GM12878 (cell line): Measurements from ENCODE around the gene IRF8. TPM values are rescaled to one million over a fixed set of nuclear protein-coding genes. Genes with fewer than 3 reads are reported as not detected.

ENCODE experiments used
- ATAC-seq: fragments of 200-7000 bp; cut with Tn5 transposase; 3 replicates; pipeline ENCODE4 v1.9.1; 2020; ENCODE audit warnings: mild to moderate bottlenecking, moderate library complexity
- BruUV-seq: library from RNA; stranded (reverse); fragments of 400-500 nt; replicated peaks from 2 replicates; lab custom pipeline; 2021; lab: Mats Ljungman, UMichigan
- CTCF ChIA-PET: fragments of 300-600 bp; sonication (Branson Sonifier 250); formaldehyde crosslinking; extraction: SDS; loops from one replicate; lab custom pipeline; 2021; ENCODE audit warnings: inconsistent platforms; lab: Yijun Ruan, JAX
- POLR2A ChIA-PET: fragments of 350-600 bp; formaldehyde crosslinking; extraction: SDS; loops from one replicate; lab custom pipeline; 2021; ENCODE audit warnings: inconsistent platforms; lab: Charles Lee
- RAD21 ChIA-PET: fragments of 300-600 bp; sonication (Branson Sonifier 250); formaldehyde crosslinking; loops from one replicate; lab custom pipeline; 2023; ENCODE audit warnings: antibody characterized with exemption; ENCODE audit not compliant: unreplicated experiment; lab: Charles Lee
- SMC1A ChIA-PET: fragments of 300-600 bp; sonication (Branson Sonifier 250); formaldehyde crosslinking; loops from one replicate; lab custom pipeline; 2023; ENCODE audit not compliant: unreplicated experiment, uncharacterized antibody; lab: Charles Lee
- DNase-seq: peaks from one replicate; pipeline ENCODE4 v3.0.0-alpha.2; 2011; ENCODE audit warnings: low read depth, low spot score
- FAIRE-seq: peaks from 3 replicates; lab custom pipeline; 2011; peaks lifted over from hg19 to GRCh38; lab: Jason Lieb, UNC
- H2AFZ ChIP-seq: 2 replicates; pipeline ENCODE4 v1.6.0; 2011; ENCODE audit warnings: low read depth, low read length, control low read depth; ENCODE audit not compliant: control insufficient read depth
- H3K27ac ChIP-seq: 2 replicates; pipeline ENCODE4 v1.5.1; 2011; ENCODE audit warnings: control low read depth; ENCODE audit not compliant: control insufficient read depth, insufficient read depth
- H3K27me3 ChIP-seq, 2 experiments: replicated peaks in 1 of 2; 2 replicates each; pipeline versions ENCODE4 v1.6.0 to v1.6.1; 2011; ENCODE audit warnings: low read length in 1 of 2; ENCODE audit not compliant: control insufficient read depth in 2 of 2, insufficient read depth in 2 of 2
- H3K36me3 ChIP-seq, 2 experiments: 2 replicates each; pipeline ENCODE4 v1.5.1; 2011; ENCODE audit warnings: low read length in 1 of 2; ENCODE audit not compliant: control insufficient read depth in 2 of 2, insufficient read depth in 2 of 2
- H3K4me1 ChIP-seq: 2 replicates; pipeline ENCODE4 v1.6.1; 2011; ENCODE audit warnings: mild to moderate bottlenecking, low read length, moderate library complexity, mixed read lengths; ENCODE audit not compliant: control insufficient read depth, insufficient read depth
- H3K4me2 ChIP-seq: 2 replicates; pipeline ENCODE4 v1.6.0; 2011; ENCODE audit warnings: control low read depth; ENCODE audit not compliant: control insufficient read depth, insufficient read depth
- H3K4me3 ChIP-seq: fragments of 200-600 bp; sonication (generic); 2 replicates; pipeline ENCODE4 v1.5.1; 2016
- H3K79me2 ChIP-seq: 2 replicates; pipeline ENCODE4 v1.6.0; 2011; ENCODE audit warnings: low read length; ENCODE audit not compliant: control insufficient read depth, insufficient read depth
- H3K9ac ChIP-seq: 2 replicates; pipeline ENCODE4 v1.8.0; 2011; ENCODE audit warnings: low read length, control low read depth, mixed read lengths; ENCODE audit not compliant: control insufficient read depth, insufficient read depth
- H3K9me3 ChIP-seq: replicated peaks from 3 replicates; pipeline ENCODE4 v1.5.1; 2011; ENCODE audit warnings: mild to moderate bottlenecking, low read length; ENCODE audit not compliant: control insufficient read depth, insufficient read depth
- H4K20me1 ChIP-seq: 2 replicates; pipeline ENCODE4 v1.6.0; 2011; ENCODE audit not compliant: control insufficient read depth, insufficient read depth
- CEBPB ChIP-seq, 2 experiments: fragments of 150-350 bp in 1 of 2; IDR thresholded peaks; 2 replicates each; pipeline ENCODE4 v1.6.1; 2012 to 2014; ENCODE audit warnings: low read depth in 2 of 2, low read length in 2 of 2, borderline replicate concordance in 1 of 2, inconsistent platforms in 1 of 2
- FOS ChIP-seq: IDR thresholded peaks from 3 replicates; pipeline ENCODE4 v1.6.1; 2011; ENCODE audit warnings: borderline replicate concordance; ENCODE audit not compliant: insufficient read length; ENCODE audit errors: extremely low read depth
- KLF5 ChIP-seq: fragments of 450-650 bp; IDR thresholded peaks from 2 replicates; pipeline ENCODE4 v1.6.1; 2014; ENCODE audit warnings: mild to moderate bottlenecking; ENCODE audit not compliant: partially characterized antibody
- MEF2A ChIP-seq: IDR thresholded peaks from 2 replicates; pipeline ENCODE4 v1.6.1; 2011; ENCODE audit warnings: low read depth, mild to moderate bottlenecking, low read length, moderate library complexity; ENCODE audit not compliant: insufficient read depth
- PML ChIP-seq: IDR thresholded peaks from 2 replicates; pipeline ENCODE4 v1.6.1; 2012; ENCODE audit warnings: low read length, inconsistent platforms
- POLR2AphosphoS2 ChIP-seq: IDR thresholded peaks from 2 replicates; pipeline ENCODE4 v1.6.1; 2011; ENCODE audit warnings: low read depth, mild to moderate bottlenecking, low read length, improper control_type of control experiment, moderate library complexity
- SIX5 ChIP-seq: IDR thresholded peaks from 2 replicates; pipeline ENCODE4 v1.6.1; 2011; ENCODE audit warnings: mild to moderate bottlenecking, low read depth, low read length, moderate library complexity; ENCODE audit not compliant: severe bottlenecking
- SREBF1 ChIP-seq: IDR thresholded peaks from 2 replicates; pipeline ENCODE4 v1.6.1; 2012; ENCODE audit warnings: mild to moderate bottlenecking, low read length
- TCF12 ChIP-seq: IDR thresholded peaks from 2 replicates; pipeline ENCODE4 v1.6.1; 2011; ENCODE audit warnings: low read depth, mild to moderate bottlenecking, low read length
- ZSCAN29 ChIP-seq: fragments of 450-650 bp; IDR thresholded peaks from 2 replicates; pipeline ENCODE4 v1.6.1; 2017; ENCODE audit warnings: mild to moderate bottlenecking, moderate library complexity
- WGBS: methylation state at CpG from one replicate; pipeline ENCODE4 v1.1.6; 2016; ENCODE audit warnings: low lambda C conversion rate; ENCODE audit not compliant: insufficient replicate concordance, insufficient coverage; ENCODE audit errors: missing lambda C conversion rate; 5-methylcytosine and 5-hydroxymethylcytosine counted together
- in situ Hi-C: fragments of 300-500 bp; cut with MboI; formaldehyde crosslinking; loops from 9 replicates; pipeline ENCODE4 v1.14.3; 2018; ENCODE audit warnings: mixed read lengths
- intact Hi-C: fragments of 100-400 bp; cut with micrococcal nuclease; formaldehyde crosslinking; loops from one replicate; pipeline ENCODE4 v1.14.2; 2022; ENCODE audit not compliant: unreplicated experiment
- polyA plus RNA-seq, 11 experiments: library from polyadenylated mRNA; depleted of rRNA in 4 of 11; unstranded in 6 of 11; stranded (reverse) in 5 of 11; fragments of >200 nt; fragmentation: Nextera tagmentation in 4 of 11; fragmentation: Illumina TruSeq in 1 of 11; extraction: Ambion mirVana in 4 of 11; extraction: Trizol in 1 of 11; gene quantifications; 1 replicate in 1 of 11; 2 replicates in 10 of 11; pipeline versions ENCODE4 v1.2.1 to v1.2.3, GENCODE V29; 2011 to 2016; ENCODE audit warnings: inconsistent platforms in 2 of 11, missing spikeins in 2 of 11, low read depth in 1 of 11
- total RNA-seq, 4 experiments: library from RNA; depleted of rRNA in 3 of 4; stranded (reverse); fragments of >200 nt in 3 of 4; fragmentation: Illumina TruSeq in 1 of 4; extraction: Trizol in 1 of 4; gene quantifications; 2 replicates each; pipeline versions ENCODE4 v1.2.1 to v1.2.3, GENCODE V29; 2013 to 2021
- TF ChIP-seq, protein P1 (sequence below): fragments of 450-650 bp; IDR thresholded peaks from 2 replicates; pipeline ENCODE4 v1.6.1; 2014; ENCODE audit warnings: mild to moderate bottlenecking
- TF ChIP-seq, protein P2 (sequence below): IDR thresholded peaks from 2 replicates; pipeline ENCODE4 v1.6.1; 2011; ENCODE audit warnings: borderline replicate concordance, low read depth, mild to moderate bottlenecking, moderate library complexity, low read length; ENCODE audit not compliant: insufficient read depth, poor library complexity, severe bottlenecking
- TF ChIP-seq, protein P3 (sequence below): IDR thresholded peaks from 2 replicates; pipeline ENCODE4 v1.6.1; 2011; ENCODE audit warnings: mild to moderate bottlenecking, low read depth, low read length, moderate library complexity; ENCODE audit not compliant: insufficient replicate concordance
- TF ChIP-seq, protein P4 (sequence below): fragments of 450-650 bp; IDR thresholded peaks from 2 replicates; pipeline ENCODE4 v1.6.1; 2017; ENCODE audit warnings: mild to moderate bottlenecking
- TF ChIP-seq, protein P5 (sequence below): IDR thresholded peaks from 2 replicates; pipeline ENCODE4 v1.6.1; 2012; ENCODE audit warnings: low read length, inconsistent platforms

IRF8 gene
- total and polyA plus RNA-seq, 10 of the 15 experiments (the other 5 are each of a cell fraction or from before 2014, with no cell fraction given): 17.1 to 237 (median 172) TPM

DNA sequence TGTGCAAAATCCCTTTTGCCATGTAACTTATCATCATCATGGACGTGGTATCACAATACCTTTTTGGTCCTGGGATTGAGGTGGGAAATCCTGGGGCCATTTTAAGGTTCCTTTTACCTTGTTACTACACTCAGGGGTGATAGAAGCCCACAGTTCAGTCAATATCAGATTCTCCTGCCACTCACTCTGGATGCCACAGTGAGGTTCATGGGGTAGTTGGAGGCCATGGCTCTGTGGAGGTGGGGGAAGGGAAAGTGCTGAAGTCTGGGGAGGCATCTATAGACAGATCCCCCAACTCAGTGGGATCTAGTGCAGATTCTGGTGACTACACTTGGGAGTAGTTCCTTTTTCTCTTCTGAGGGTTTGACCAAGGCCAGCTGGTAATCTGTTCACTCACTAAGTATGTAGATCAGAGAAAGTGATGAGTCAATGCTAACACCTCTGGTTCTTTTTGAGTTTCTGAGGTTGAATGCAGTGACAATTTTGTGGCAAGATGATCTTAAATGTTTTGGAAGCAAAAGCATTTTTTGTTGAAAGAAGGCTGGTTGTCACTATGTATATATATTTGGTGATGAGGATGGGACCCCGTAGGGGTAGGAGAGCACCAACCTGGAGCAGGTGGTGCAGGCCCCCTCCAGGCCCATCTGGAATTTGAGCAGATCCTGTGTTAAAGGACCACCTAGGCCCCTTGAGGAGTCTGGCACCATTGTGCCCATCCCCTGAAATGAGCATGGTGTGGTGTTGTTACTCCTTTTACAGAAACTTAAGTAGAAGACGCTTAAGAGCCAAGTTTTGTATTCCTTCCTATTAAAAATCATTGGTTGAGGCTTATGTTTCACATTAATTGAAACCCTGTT is 18.8 kb upstream of the IRF8 start:
- H3K27me3 ChIP-seq: no peaks in the 10 kb centered on the region; a peak in 1 of 4 replicates
- in situ Hi-C loops (no loop called here), intact Hi-C loops (no loop called here)
- no peaks in the 10 kb centered on the region for H4K20me1 ChIP-seq
- SMC1A ChIA-PET: interaction anchor here (1.0 to 3.3 kb wide), 4 partner anchors 10 to 674 kb away, joined by 3 to 9 read pairs (median 4); no protein-coding TSS in a partner anchor
- peak overlapping the region; percentile 63; the same call in 1 of the 2 replicates for H3K4me2 ChIP-seq
- peaks cover 37% of the 10 kb centered on the region for H3K4me1 ChIP-seq
- peaks cover 13% of the 10 kb centered on the region for H3K9me3 ChIP-seq
- WGBS: 33% methylated on average over 3 of the region's 3 CpGs
- CTCF ChIA-PET: interaction anchor here (1.0 to 1.3 kb wide), 2 partner anchors 11 to 27 kb away, joined by 3 read pairs; no protein-coding TSS in a partner anchor
- DNase-seq (no peak), FAIRE-seq (peak; percentile 35), ATAC-seq (peak; percentile 91)
- H2AFZ ChIP-seq: no peak overlapping the region
- BruUV-seq: no TSS peak
- no peak overlapping the region; the same call in 1 of the 2 replicates for H3K27ac ChIP-seq
- H3K4me3 ChIP-seq: no peak overlapping the region
- POLR2A ChIA-PET: interaction anchor here (0.6 to 1.3 kb wide), 2 partner anchors 26 to 251 kb away, joined by 3 to 4 read pairs; no protein-coding TSS in a partner anchor
- no peaks in the 10 kb centered on the region for H3K79me2 ChIP-seq
- RAD21 ChIA-PET: interaction anchor here (1.1 kb wide), 1 partner anchor 59 kb away, joined by 5 read pairs; no protein-coding TSS in a partner anchor
- H3K36me3 ChIP-seq: no peaks in the 10 kb centered on the region
- H3K9ac ChIP-seq: no peak overlapping the region
- TF ChIP-seq CEBPB (IDR thresholded peaks at IDR 0.05; ENCODE audit: borderline replicate concordance in 1 of 2, low read depth in 2 of 2, low read length in 2 of 2): no peak
- TF ChIP-seq, protein P1, sequence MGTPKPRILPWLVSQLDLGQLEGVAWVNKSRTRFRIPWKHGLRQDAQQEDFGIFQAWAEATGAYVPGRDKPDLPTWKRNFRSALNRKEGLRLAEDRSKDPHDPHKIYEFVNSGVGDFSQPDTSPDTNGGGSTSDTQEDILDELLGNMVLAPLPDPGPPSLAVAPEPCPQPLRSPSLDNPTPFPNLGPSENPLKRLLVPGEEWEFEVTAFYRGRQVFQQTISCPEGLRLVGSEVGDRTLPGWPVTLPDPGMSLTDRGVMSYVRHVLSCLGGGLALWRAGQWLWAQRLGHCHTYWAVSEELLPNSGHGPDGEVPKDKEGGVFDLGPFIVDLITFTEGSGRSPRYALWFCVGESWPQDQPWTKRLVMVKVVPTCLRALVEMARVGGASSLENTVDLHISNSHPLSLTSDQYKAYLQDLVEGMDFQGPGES: no peak
- no peak for TF ChIP-seq SREBF1
- TF ChIP-seq, protein P2, sequence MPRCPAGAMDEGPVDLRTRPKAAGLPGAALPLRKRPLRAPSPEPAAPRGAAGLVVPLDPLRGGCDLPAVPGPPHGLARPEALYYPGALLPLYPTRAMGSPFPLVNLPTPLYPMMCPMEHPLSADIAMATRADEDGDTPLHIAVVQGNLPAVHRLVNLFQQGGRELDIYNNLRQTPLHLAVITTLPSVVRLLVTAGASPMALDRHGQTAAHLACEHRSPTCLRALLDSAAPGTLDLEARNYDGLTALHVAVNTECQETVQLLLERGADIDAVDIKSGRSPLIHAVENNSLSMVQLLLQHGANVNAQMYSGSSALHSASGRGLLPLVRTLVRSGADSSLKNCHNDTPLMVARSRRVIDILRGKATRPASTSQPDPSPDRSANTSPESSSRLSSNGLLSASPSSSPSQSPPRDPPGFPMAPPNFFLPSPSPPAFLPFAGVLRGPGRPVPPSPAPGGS: no peak
- no peak for TF ChIP-seq FOS
- TF ChIP-seq POLR2AphosphoS2: no peak
- no peak for TF ChIP-seq KLF5
- peak; percentile 94 for TF ChIP-seq TCF12
- TF ChIP-seq, protein P3, sequence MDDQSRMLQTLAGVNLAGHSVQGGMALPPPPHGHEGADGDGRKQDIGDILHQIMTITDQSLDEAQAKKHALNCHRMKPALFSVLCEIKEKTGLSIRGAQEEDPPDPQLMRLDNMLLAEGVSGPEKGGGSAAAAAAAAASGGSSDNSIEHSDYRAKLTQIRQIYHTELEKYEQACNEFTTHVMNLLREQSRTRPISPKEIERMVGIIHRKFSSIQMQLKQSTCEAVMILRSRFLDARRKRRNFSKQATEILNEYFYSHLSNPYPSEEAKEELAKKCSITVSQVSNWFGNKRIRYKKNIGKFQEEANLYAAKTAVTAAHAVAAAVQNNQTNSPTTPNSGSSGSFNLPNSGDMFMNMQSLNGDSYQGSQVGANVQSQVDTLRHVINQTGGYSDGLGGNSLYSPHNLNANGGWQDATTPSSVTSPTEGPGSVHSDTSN: peak; percentile 35
- no peak for TF ChIP-seq ZSCAN29
- TF ChIP-seq, protein P4, sequence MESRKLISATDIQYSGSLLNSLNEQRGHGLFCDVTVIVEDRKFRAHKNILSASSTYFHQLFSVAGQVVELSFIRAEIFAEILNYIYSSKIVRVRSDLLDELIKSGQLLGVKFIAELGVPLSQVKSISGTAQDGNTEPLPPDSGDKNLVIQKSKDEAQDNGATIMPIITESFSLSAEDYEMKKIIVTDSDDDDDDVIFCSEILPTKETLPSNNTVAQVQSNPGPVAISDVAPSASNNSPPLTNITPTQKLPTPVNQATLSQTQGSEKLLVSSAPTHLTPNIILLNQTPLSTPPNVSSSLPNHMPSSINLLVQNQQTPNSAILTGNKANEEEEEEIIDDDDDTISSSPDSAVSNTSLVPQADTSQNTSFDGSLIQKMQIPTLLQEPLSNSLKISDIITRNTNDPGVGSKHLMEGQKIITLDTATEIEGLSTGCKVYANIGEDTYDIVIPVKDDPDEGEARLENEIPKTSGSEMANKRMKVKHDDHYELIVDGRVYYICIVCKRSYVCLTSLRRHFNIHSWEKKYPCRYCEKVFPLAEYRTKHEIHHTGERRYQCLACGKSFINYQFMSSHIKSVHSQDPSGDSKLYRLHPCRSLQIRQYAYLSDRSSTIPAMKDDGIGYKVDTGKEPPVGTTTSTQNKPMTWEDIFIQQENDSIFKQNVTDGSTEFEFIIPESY: no peak
- TF ChIP-seq SIX5: no peak
- no peak for TF ChIP-seq MEF2A
- TF ChIP-seq PML: no peak
- TF ChIP-seq, protein P5, sequence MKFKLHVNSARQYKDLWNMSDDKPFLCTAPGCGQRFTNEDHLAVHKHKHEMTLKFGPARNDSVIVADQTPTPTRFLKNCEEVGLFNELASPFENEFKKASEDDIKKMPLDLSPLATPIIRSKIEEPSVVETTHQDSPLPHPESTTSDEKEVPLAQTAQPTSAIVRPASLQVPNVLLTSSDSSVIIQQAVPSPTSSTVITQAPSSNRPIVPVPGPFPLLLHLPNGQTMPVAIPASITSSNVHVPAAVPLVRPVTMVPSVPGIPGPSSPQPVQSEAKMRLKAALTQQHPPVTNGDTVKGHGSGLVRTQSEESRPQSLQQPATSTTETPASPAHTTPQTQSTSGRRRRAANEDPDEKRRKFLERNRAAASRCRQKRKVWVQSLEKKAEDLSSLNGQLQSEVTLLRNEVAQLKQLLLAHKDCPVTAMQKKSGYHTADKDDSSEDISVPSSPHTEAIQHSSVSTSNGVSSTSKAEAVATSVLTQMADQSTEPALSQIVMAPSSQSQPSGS: peak; percentile 85
